DOHH2 (cell line): ENCODE data around the gene PTGER2.

Source experiments
- H3F3A ChIP-seq: fragments of 200-600 bp; sonication (generic), shearing (Covaris generic); 2 replicates; pipeline ENCODE4 v1.6.0; 2016; ENCODE audit warnings: antibody characterized with exemption, mild to moderate bottlenecking; ENCODE audit not compliant: control insufficient read depth, insufficient read depth
- H3K27ac ChIP-seq: fragments of 200-600 bp; sonication (generic); 2 replicates; pipeline ENCODE4 v1.5.1; 2014; ENCODE audit warnings: low read depth, mild to moderate bottlenecking, low read length, moderate library complexity
- H3K27me3 ChIP-seq: fragments of 200-600 bp; sonication (generic); 2 replicates; pipeline ENCODE4 v1.6.1; 2014; ENCODE audit warnings: mild to moderate bottlenecking, low read length, mixed read lengths; ENCODE audit not compliant: control insufficient read depth
- H3K36me3 ChIP-seq: fragments of 200-600 bp; sonication (generic); 2 replicates; pipeline ENCODE4 v1.6.1; 2014; ENCODE audit warnings: mild to moderate bottlenecking, low read length, moderate library complexity, mixed read lengths; ENCODE audit not compliant: control insufficient read depth
- H3K4me1 ChIP-seq: fragments of 200-600 bp; sonication (generic); 2 replicates; pipeline ENCODE4 v1.6.1; 2014; ENCODE audit warnings: mild to moderate bottlenecking, low read length, mixed read lengths; ENCODE audit not compliant: control insufficient read depth
- H3K4me2 ChIP-seq: fragments of 200-600 bp; sonication (generic); 2 replicates; pipeline ENCODE4 v1.6.0; 2014; ENCODE audit warnings: mild to moderate bottlenecking, low read length, moderate library complexity
- H3K4me3 ChIP-seq: fragments of 200-600 bp; sonication (generic); 2 replicates; pipeline ENCODE4 v1.5.1; 2014; ENCODE audit warnings: mild to moderate bottlenecking, low read length, mixed read lengths
- H3K79me2 ChIP-seq: fragments of 200-600 bp; sonication (generic); 2 replicates; pipeline ENCODE4 v1.6.1; 2014; ENCODE audit warnings: mild to moderate bottlenecking, low read length, mixed read lengths; ENCODE audit not compliant: control insufficient read depth
- H3K9me2 ChIP-seq: fragments of 200-600 bp; sonication (generic); replicated peaks from 2 replicates; pipeline ENCODE4 v1.6.1; 2014; ENCODE audit warnings: mild to moderate bottlenecking, low read length, mixed read lengths; ENCODE audit not compliant: control insufficient read depth
- H3K9me3 ChIP-seq: fragments of 200-600 bp; sonication (generic); 2 replicates; pipeline ENCODE4 v1.6.1; 2014; ENCODE audit warnings: antibody characterized with exemption, low read length, mixed read lengths; ENCODE audit not compliant: control insufficient read depth, insufficient read depth
- H4K20me1 ChIP-seq: fragments of 200-600 bp; sonication (generic); 2 replicates; pipeline ENCODE4 v1.6.0; 2014; ENCODE audit warnings: low read depth, mild to moderate bottlenecking, antibody characterized with exemption, low read length, moderate library complexity; ENCODE audit not compliant: control insufficient read depth, insufficient read depth
- CTCF ChIP-seq: fragments of 200-600 bp; sonication (generic); IDR thresholded peaks from one replicate; pipeline ENCODE4 v1.5.1; 2014; ENCODE audit warnings: antibody characterized with exemption, mild to moderate bottlenecking, low read depth, low read length; ENCODE audit not compliant: poor library complexity, severe bottlenecking
- EZH2phosphoT487 ChIP-seq: fragments of 200-600 bp; sonication (generic); IDR thresholded peaks from 2 replicates; pipeline ENCODE4 v1.6.1; 2017; ENCODE audit warnings: borderline replicate concordance, mild to moderate bottlenecking, antibody characterized with exemption, low read length, moderate library complexity, mixed read lengths

PTGER2 gene

GRCh38 chr14:52269100-52269499, 45.0 kb upstream of the PTGER2 start:
- H3K4me1 ChIP-seq: peaks cover 15% of the 10 kb centered on the region
- H3K4me3 ChIP-seq: no peak overlapping the region
- H3K9me2 ChIP-seq: no peaks in the 10 kb centered on the region
- peaks cover 8% of the 10 kb centered on the region; the same call in 1 of the 2 replicates for H3K9me3 ChIP-seq
- peaks cover under 1% of the 10 kb centered on the region; the same call in 1 of the 2 replicates for H3K27me3 ChIP-seq
- H3F3A ChIP-seq: no peaks in the 10 kb centered on the region
- H3K79me2 ChIP-seq: no peaks in the 10 kb centered on the region
- no peak overlapping the region for H3K4me2 ChIP-seq
- TF ChIP-seq CTCF: no peak
- no peak for TF ChIP-seq EZH2phosphoT487
- H4K20me1 ChIP-seq: no peaks in the 10 kb centered on the region
- no peaks in the 10 kb centered on the region for H3K36me3 ChIP-seq
- no peak overlapping the region for H3K27ac ChIP-seq

GRCh38 chr14:52269982-52270381, 44.1 kb upstream of the PTGER2 start:
- Histone ChIP-seq H3K9me2 (no peaks in the 10 kb centered on the region), H4K20me1 (no peaks in the 10 kb centered on the region), H3K9me3 (peaks cover 8% of the 10 kb centered on the region; the same call in 1 of the 2 replicates), H3K27ac (no peak overlapping the region), H3K79me2 (no peaks in the 10 kb centered on the region), H3K36me3 (no peaks in the 10 kb centered on the region), H3K27me3 (peaks cover 6% of the 10 kb centered on the region; the same call in 1 of the 2 replicates), H3K4me1 (peaks cover 14% of the 10 kb centered on the region), H3F3A (no peaks in the 10 kb centered on the region), H3K4me2 (no peak overlapping the region), H3K4me3 (no peak overlapping the region)
- TF ChIP-seq CTCF (no peak), EZH2phosphoT487 (no peak)

GRCh38 chr14:52271538-52271937, 42.6 kb upstream of the PTGER2 start:
- no peaks in the 10 kb centered on the region for H3K36me3 ChIP-seq
- no peak overlapping the region for H3K27ac ChIP-seq
- H3K4me2 ChIP-seq: no peak overlapping the region
- H3K9me3 ChIP-seq: 0 out of 2 replicates have a peak, but pooled peaks cover 8% of the 10 kb centered on the region
- no peaks in the 10 kb centered on the region for H3K9me2 ChIP-seq
- no peaks in the 10 kb centered on the region for H3K79me2 ChIP-seq
- H3K27me3 ChIP-seq: peaks cover 6% of the 10 kb centered on the region; the same call in 1 of the 2 replicates
- no peak overlapping the region for H3K4me3 ChIP-seq
- no peak for TF ChIP-seq CTCF
- TF ChIP-seq EZH2phosphoT487: no peak
- no peaks in the 10 kb centered on the region for H4K20me1 ChIP-seq
- H3K4me1 ChIP-seq: no peaks in the 10 kb centered on the region; the same call in 1 of the 2 replicates
- no peaks in the 10 kb centered on the region for H3F3A ChIP-seq
